ENCODE data around the gene KCNMA1.

GRCh38 chr10:77422491-77423338, 214.9 kb downstream of the KCNMA1 start:
- TF ChIP-seq CTCF (IDR thresholded peaks at IDR 0.05), result no peak
- TF ChIP-seq USF1 (IDR thresholded peaks at IDR 0.05; ENCODE audit: borderline replicate concordance, low read depth), result no peak
- TF ChIP-seq IRF3 (IDR thresholded peaks at IDR 0.05; ENCODE audit: low read depth, low read length), result no peak
- no peak for TF ChIP-seq EZH2phosphoT487 (IDR thresholded peaks at IDR 0.05; ENCODE audit: borderline replicate concordance, low read depth)
- TF ChIP-seq RXRA (IDR thresholded peaks at IDR 0.05; ENCODE audit: borderline replicate concordance, low read depth), result no peak
- no peak for TF ChIP-seq POLR2AphosphoS5 (IDR thresholded peaks at IDR 0.05; ENCODE audit: low read depth, low read length)
- TF ChIP-seq TCF12 (IDR thresholded peaks at IDR 0.05), result peak; percentile 35

All from SK-N-SH (cell line).